Panc1 (cell line): ENCODE data around the gene VSIG10L2. TPM values are rescaled to one million over a fixed set of nuclear protein-coding genes. Genes with fewer than 3 reads are reported as not detected.
"Not testable (repeated sequence)": the region's sequence is repeated elsewhere in the genome, so short reads cannot be mapped to it uniquely, and the experiment has no call there.

Experiments
- ATAC-seq: fragments of 200-7000 bp; cut with Tn5 transposase; 2 replicates; pipeline ENCODE4 v1.9.1; 2020; ENCODE audit warnings: mild to moderate bottlenecking, moderate library complexity
- BruUV-seq: library from RNA; stranded (reverse); fragments of 400-500 nt; replicated peaks from 2 replicates; lab custom pipeline; 2021; lab: Mats Ljungman, UMichigan
- CTCF ChIA-PET: fragments of 300-600 bp; sonication (Branson Sonifier 250); formaldehyde crosslinking; loops from one replicate; lab custom pipeline; 2022; ENCODE audit warnings: antibody characterized with exemption; lab: Charles Lee
- POLR2A ChIA-PET: fragments of 300-600 bp; sonication (Branson Sonifier 250); formaldehyde crosslinking; loops from one replicate; lab custom pipeline; 2022; ENCODE audit warnings: antibody characterized with exemption; lab: Charles Lee
- DNase-seq: peaks from one replicate; pipeline ENCODE4 v3.0.0-alpha.2; 2010; ENCODE audit warnings: low read depth, low spot score
- H3K27ac ChIP-seq: 2 replicates; pipeline ENCODE4 v1.5.1; 2011; ENCODE audit warnings: mild to moderate bottlenecking, low read length, inconsistent platforms
- H3K27me3 ChIP-seq: fragments of 200-500 bp; sonication (Bioruptor generic); 2 replicates; pipeline ENCODE4 v1.6.0; 2014; ENCODE audit warnings: low read length, inconsistent platforms; ENCODE audit not compliant: control insufficient read depth, insufficient read depth
- H3K36me3 ChIP-seq: fragments of 200-500 bp; sonication (Bioruptor generic); 2 replicates; pipeline ENCODE4 v1.5.1; 2014; ENCODE audit warnings: inconsistent platforms, mild to moderate bottlenecking, low read length, moderate library complexity; ENCODE audit not compliant: control insufficient read depth, insufficient read depth
- H3K4me1 ChIP-seq: 2 replicates; pipeline ENCODE4 v1.5.1; 2011; ENCODE audit warnings: inconsistent platforms, mild to moderate bottlenecking, low read length, moderate library complexity; ENCODE audit not compliant: control insufficient read depth, insufficient read depth
- H3K4me3 ChIP-seq, 2 experiments: 2 replicates each; pipeline ENCODE4 v1.5.1; 2011 to 2012; ENCODE audit warnings: low read depth in 2 of 2, low read length in 2 of 2, mild to moderate bottlenecking in 2 of 2, inconsistent platforms in 1 of 2, moderate library complexity in 1 of 2
- H3K9me3 ChIP-seq: fragments of 200-500 bp; sonication (Bioruptor generic); 2 replicates; pipeline ENCODE4 v1.5.1; 2014; ENCODE audit warnings: low read depth, mild to moderate bottlenecking, inconsistent platforms, low read length, moderate library complexity; ENCODE audit not compliant: control insufficient read depth, insufficient read depth
- CTCF ChIP-seq: fragments of 450-650 bp; IDR thresholded peaks from 2 replicates; pipeline ENCODE4 v1.5.1; 2017; ENCODE audit warnings: mild to moderate bottlenecking
- POLR2AphosphoS5 ChIP-seq: IDR thresholded peaks from 2 replicates; pipeline ENCODE4 v1.6.1; 2012; ENCODE audit warnings: mild to moderate bottlenecking, low read depth, low read length, moderate library complexity
- REST ChIP-seq, 2 experiments: IDR thresholded peaks; 2 replicates each; pipeline ENCODE4 v1.6.1; 2011 to 2012; ENCODE audit warnings: low read depth in 2 of 2, control low read depth in 1 of 2, low read length in 1 of 2, mild to moderate bottlenecking in 1 of 2, moderate library complexity in 1 of 2; ENCODE audit not compliant: insufficient read depth in 1 of 2
- SIN3A ChIP-seq: IDR thresholded peaks from 2 replicates; pipeline ENCODE4 v1.6.1; 2012; ENCODE audit warnings: low read depth, mild to moderate bottlenecking, low read length, moderate library complexity, borderline replicate concordance; ENCODE audit not compliant: insufficient read depth
- TCF7L2 ChIP-seq: IDR thresholded peaks from 2 replicates; pipeline ENCODE4 v1.6.1; 2011; ENCODE audit warnings: mild to moderate bottlenecking, low read depth, low read length, inconsistent platforms
- in situ Hi-C: cut with HindIII; loops from 2 replicates; pipeline ENCODE4 v1.10.0; 2016; ENCODE audit warnings: low sequenced_read_pairs, low pct_unique_long_range_greater_than_20kb
- intact Hi-C: fragments of 100-400 bp; cut with micrococcal nuclease; formaldehyde crosslinking; loops from one replicate; pipeline ENCODE4 v1.10.0; 2022; ENCODE audit not compliant: unreplicated experiment
- total RNA-seq: library from RNA; stranded (reverse); gene quantifications from one replicate; pipeline ENCODE4 v1.2.1, GENCODE V29; 2021; ENCODE audit not compliant: unreplicated experiment

VSIG10L2 gene
- total RNA-seq, 1 experiment from 2014 or later: not detected

DNA sequence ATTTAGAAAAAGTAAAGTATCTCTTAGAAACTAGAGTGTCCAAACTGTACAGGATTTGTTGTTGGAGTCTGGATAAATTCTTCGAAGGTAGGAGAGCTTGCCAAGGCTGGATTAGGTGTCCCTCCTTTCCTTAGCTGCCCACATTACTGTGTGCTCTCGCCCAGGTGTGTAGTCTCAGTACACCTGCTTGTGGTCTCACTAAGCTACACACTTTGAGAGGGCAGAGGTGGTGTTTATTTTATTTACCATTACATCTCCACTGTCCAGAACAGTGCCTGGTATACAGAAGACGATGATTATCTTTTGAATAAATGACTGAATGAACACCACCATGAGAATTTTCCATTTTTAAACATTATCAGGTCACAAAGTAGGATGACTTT, 36.5 kb downstream of the VSIG10L2 start:
- H3K4me1 ChIP-seq: no peaks in the 10 kb centered on the region
- ATAC-seq: no peak
- H3K9me3 ChIP-seq: no peaks in the 10 kb centered on the region
- intact Hi-C loops: no loop called here
- ChIA-PET CTCF (no interaction called here), POLR2A (no interaction called here)
- no peaks in the 10 kb centered on the region for H3K36me3 ChIP-seq
- in situ Hi-C loops: no loop called here
- no peak for TF ChIP-seq TCF7L2
- no peak for TF ChIP-seq SIN3A
- TF ChIP-seq REST (IDR thresholded peaks at IDR 0.05; ENCODE audit: insufficient read depth in 1 of 2, low read depth in 2 of 2, low read length in 1 of 2): no peak
- no peak for TF ChIP-seq POLR2AphosphoS5
- no peak for TF ChIP-seq CTCF
- H3K27ac ChIP-seq: no peak overlapping the region
- no peaks in the 10 kb centered on the region for H3K27me3 ChIP-seq
- no peak overlapping the region for H3K4me3 ChIP-seq
- DNase-seq: no peak
- no TSS peak for BruUV-seq

GRCh38 chr11:125985956-125986355, 40.1 kb downstream of the VSIG10L2 start:
- POLR2A ChIA-PET, H3K9me3 ChIP-seq, DNase-seq, H3K27me3 ChIP-seq, H3K4me1 ChIP-seq, CTCF ChIA-PET, in situ Hi-C loops, intact Hi-C loops, H3K4me3 ChIP-seq, BruUV-seq, H3K27ac ChIP-seq, H3K36me3 ChIP-seq, ATAC-seq: not testable (repeated sequence)

- Histone ChIP-seq H3K4me3 (no peak overlapping the region), H3K27ac (no peak overlapping the region), H3K27me3 (no peaks in the 10 kb centered on the region), H3K9me3 (no peaks in the 10 kb centered on the region), H3K4me1 (no peaks in the 10 kb centered on the region), H3K36me3 (no peaks in the 10 kb centered on the region)
- ChIA-PET CTCF (interaction anchor here (0.7 kb wide), 1 partner anchor 152 kb away, joined by 4 read pairs; no protein-coding TSS in a partner anchor), POLR2A (no interaction called here)
- DNase-seq: no peak
- ATAC-seq: no peak
- in situ Hi-C loops (no loop called here), intact Hi-C loops (no loop called here)
- BruUV-seq: no TSS peak
- no peak for TF ChIP-seq SIN3A
- no peak for TF ChIP-seq REST (IDR thresholded peaks at IDR 0.05; ENCODE audit: insufficient read depth in 1 of 2, low read depth in 2 of 2, low read length in 1 of 2)
- no peak for TF ChIP-seq TCF7L2
- TF ChIP-seq CTCF: no peak
- TF ChIP-seq POLR2AphosphoS5: no peak
Measured at GRCh38 chr11:125987066-125987641, 41.3 kb downstream of the VSIG10L2 start.
